CD14-positive monocyte (primary cell): Measurements from ENCODE around the gene CSMD2. TPM values are rescaled to one million over a fixed set of nuclear protein-coding genes. Genes with fewer than 3 reads are reported as not detected.

ENCODE experiments used
- DNase-seq, 3 donors: peaks; one replicate each; pipeline ENCODE4 v3.0.0-alpha.2; 2011 to 2022
- H2AFZ ChIP-seq: 2 replicates; pipeline ENCODE4 v1.6.0; 2012; ENCODE audit warnings: mild to moderate bottlenecking, low read depth, low read length, inconsistent platforms; ENCODE audit not compliant: insufficient read depth, poor library complexity, severe bottlenecking
- H3K27ac ChIP-seq, 2 donors: 1 replicate in 1 of 2; 2 replicates in 1 of 2; pipeline ENCODE4 v1.5.1; 2012 to 2013; ENCODE audit warnings: low read length in 2 of 2, control low read depth in 1 of 2, inconsistent platforms in 1 of 2, low read depth in 1 of 2, mild to moderate bottlenecking in 1 of 2
- H3K27me3 ChIP-seq, 2 donors: one replicate each; pipeline versions ENCODE4 v1.6.0 to v1.6.1; 2011 to 2013; ENCODE audit warnings: low read length in 2 of 2; ENCODE audit not compliant: control insufficient read depth in 2 of 2, insufficient read depth in 2 of 2
- H3K36me3 ChIP-seq, 2 donors: replicated peaks in 1 of 2; 1 replicate in 1 of 2; 2 replicates in 1 of 2; pipeline versions ENCODE4 v1.5.1 to v1.6.1; 2012 to 2013; ENCODE audit warnings: low read length in 2 of 2, control low read depth in 1 of 2, inconsistent platforms in 1 of 2, mild to moderate bottlenecking in 1 of 2; ENCODE audit not compliant: insufficient read depth in 2 of 2, control insufficient read depth in 1 of 2
- H3K4me1 ChIP-seq, 2 donors: 1 replicate in 1 of 2; 2 replicates in 1 of 2; pipeline versions ENCODE4 v1.5.1 to v1.6.1; 2012 to 2013; ENCODE audit warnings: low read length in 2 of 2, control low read depth in 1 of 2, inconsistent platforms in 1 of 2, mild to moderate bottlenecking in 1 of 2, moderate library complexity in 1 of 2; ENCODE audit not compliant: insufficient read depth in 2 of 2, control insufficient read depth in 1 of 2
- H3K4me2 ChIP-seq: replicated peaks from 2 replicates; pipeline ENCODE3; 2012; ENCODE audit warnings: low read length, moderate library complexity, mild to moderate bottlenecking; ENCODE audit not compliant: poor library complexity, severe bottlenecking; ENCODE audit errors: extremely low read depth
- H3K4me3 ChIP-seq, 3 experiments: fragments of 200-600 bp in 1 of 3; sonication (generic) in 1 of 3; replicated peaks in 1 of 3; 1 replicate in 2 of 3; 2 replicates in 1 of 3; pipeline ENCODE4 v1.5.1; 2011 to 2013; ENCODE audit warnings: low read length in 3 of 3, mild to moderate bottlenecking in 3 of 3, control low read depth in 2 of 3, low read depth in 2 of 3, inconsistent platforms in 1 of 3, moderate library complexity in 1 of 3
- H3K79me2 ChIP-seq: 2 replicates; pipeline ENCODE4 v1.6.0; 2012; ENCODE audit warnings: mild to moderate bottlenecking, control low read depth, inconsistent platforms, low read length, moderate library complexity; ENCODE audit not compliant: insufficient read depth
- H3K9ac ChIP-seq: 2 replicates; pipeline ENCODE4 v1.6.0; 2017; ENCODE audit warnings: low read length, mild to moderate bottlenecking; ENCODE audit not compliant: insufficient read depth, poor library complexity, severe bottlenecking
- H3K9me3 ChIP-seq, 2 donors: replicated peaks in 1 of 2; 1 replicate in 1 of 2; 2 replicates in 1 of 2; pipeline versions ENCODE4 v1.5.1 to v1.6.1; 2012 to 2013; ENCODE audit warnings: low read length in 2 of 2, control low read depth in 1 of 2; ENCODE audit not compliant: control insufficient read depth in 1 of 2, insufficient read depth in 1 of 2
- H4K20me1 ChIP-seq: 2 replicates; pipeline ENCODE4 v1.6.0; 2012; ENCODE audit warnings: mild to moderate bottlenecking, low read length, control low read depth, moderate library complexity; ENCODE audit not compliant: insufficient read depth
- H3K27ac Mint-ChIP-seq, 7 donors: one replicate each; pipeline ENCODE4 v1.8.0; 2020; ENCODE audit warnings: mild to moderate bottlenecking in 7 of 7, mixed read lengths in 7 of 7, moderate library complexity in 6 of 7, inconsistent platforms in 2 of 7
- H3K27me3 Mint-ChIP-seq, 3 donors: one replicate each; pipeline ENCODE4 v1.8.0; 2021 to 2022; ENCODE audit warnings: low read depth in 3 of 3, mild to moderate bottlenecking in 3 of 3, mixed read lengths in 3 of 3, moderate library complexity in 3 of 3, inconsistent platforms in 1 of 3
- H3K36me3 Mint-ChIP-seq, 2 donors: one replicate each; pipeline ENCODE4 v1.8.0; 2020; ENCODE audit warnings: mixed read lengths in 2 of 2, inconsistent platforms in 1 of 2, mild to moderate bottlenecking in 1 of 2
- H3K4me1 Mint-ChIP-seq: one replicate; pipeline ENCODE4 v1.8.0; 2020; ENCODE audit warnings: mild to moderate bottlenecking, mixed read lengths
- H3K4me3 Mint-ChIP-seq, 2 donors: one replicate each; pipeline ENCODE4 v1.8.0; 2020; ENCODE audit warnings: mild to moderate bottlenecking in 2 of 2, mixed read lengths in 2 of 2, moderate library complexity in 1 of 2
- H3K9me3 Mint-ChIP-seq, 7 donors: one replicate each; pipeline ENCODE4 v1.8.0; 2020 to 2022; ENCODE audit warnings: mixed read lengths in 7 of 7, mild to moderate bottlenecking in 6 of 7, moderate library complexity in 6 of 7, inconsistent platforms in 2 of 7
- CTCF ChIP-seq: fragments of 200-600 bp; IDR thresholded peaks from one replicate; pipeline ENCODE4 v1.8.0; 2022; ENCODE audit warnings: antibody characterized with exemption, mild to moderate bottlenecking
- WGBS: methylation state at CpG from one replicate; pipeline ENCODE4 v1.1.5; 2013; ENCODE audit warnings: missing lambda C conversion rate; ENCODE audit not compliant: insufficient coverage; 5-methylcytosine and 5-hydroxymethylcytosine counted together
- intact Hi-C, 2 donors: fragments of 100-400 bp; cut with micrococcal nuclease; formaldehyde crosslinking; loops; one replicate each; pipeline versions ENCODE4 v1.15.0 to v1.15.1; 2023
- polyA plus RNA-seq, 3 donors: library from polyadenylated mRNA; depleted of rRNA in 1 of 3; unstranded in 2 of 3; stranded (reverse) in 1 of 3; fragments of 300-500 nt in 2 of 3; fragments of >200 nt in 1 of 3; fragmentation: Illumina TruSeq in 2 of 3; gene quantifications; 1 replicate in 2 of 3; 2 replicates in 1 of 3; pipeline ENCODE4 v1.2.3, GENCODE V29; 2012 to 2021

Gene CSMD2
- polyA plus RNA-seq, 3 donors = 0.04 TPM; not detected in 2

DNA sequence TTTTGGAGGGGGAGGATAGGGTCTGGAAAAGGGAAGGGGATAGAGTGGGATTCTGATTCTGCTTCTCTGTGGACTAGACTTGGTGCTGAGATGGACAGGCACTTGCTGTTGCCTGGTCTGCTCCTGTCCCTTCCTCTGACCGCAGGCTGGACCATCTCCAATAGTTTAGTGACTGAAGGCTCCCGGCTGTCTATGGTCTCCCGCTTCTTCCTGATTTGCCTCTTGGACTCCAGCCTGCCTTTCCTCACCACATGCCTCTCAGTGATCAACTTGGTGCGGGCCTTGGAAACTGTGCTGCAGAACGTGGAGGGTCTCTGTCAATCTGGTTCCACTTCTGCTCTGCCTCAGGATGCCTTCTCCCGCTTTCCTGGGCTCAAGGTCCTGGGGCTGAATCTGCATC lies 698.9 kb downstream of the CSMD2 start:
- intact Hi-C loops = loop anchor here (5.0 to 10.0 kb wide), 3 partner anchors 34 to 169 kb away; partner anchors contain the start of gene PHC2 (in 1 of the 2)
- Histone ChIP-seq H3K27me3 (no peaks in the 10 kb centered on the region), H2AFZ (no peak overlapping the region), H3K4me1 (peaks cover 29 to 32% of the 10 kb centered on the region in 2 donors), H3K36me3 (no peaks in the 10 kb centered on the region), H3K9ac (no peak overlapping the region), H3K27ac (no peak overlapping the region), H3K9me3 (no peaks in the 10 kb centered on the region), H4K20me1 (no peaks in the 10 kb centered on the region), H3K4me3 (no peak overlapping the region), H3K79me2 (no peaks in the 10 kb centered on the region), H3K4me2 (no peak overlapping the region)
- Mint-ChIP-seq H3K4me1 (peaks cover 41% of the 10 kb centered on the region), H3K27me3 (peaks cover 0 to 4% (median 2%) of the 10 kb centered on the region in 3 donors), H3K9me3 (no peaks in the 10 kb centered on the region), H3K4me3 (no peak overlapping the region), H3K36me3 (no peaks in the 10 kb centered on the region), H3K27ac (peak overlapping the region in 2 of 7 donors; percentile 17 to 20)
- no peak for TF ChIP-seq CTCF
- no peak for DNase-seq
- 89% methylated on average over 5 of the region's 6 CpGs for WGBS

DNA sequence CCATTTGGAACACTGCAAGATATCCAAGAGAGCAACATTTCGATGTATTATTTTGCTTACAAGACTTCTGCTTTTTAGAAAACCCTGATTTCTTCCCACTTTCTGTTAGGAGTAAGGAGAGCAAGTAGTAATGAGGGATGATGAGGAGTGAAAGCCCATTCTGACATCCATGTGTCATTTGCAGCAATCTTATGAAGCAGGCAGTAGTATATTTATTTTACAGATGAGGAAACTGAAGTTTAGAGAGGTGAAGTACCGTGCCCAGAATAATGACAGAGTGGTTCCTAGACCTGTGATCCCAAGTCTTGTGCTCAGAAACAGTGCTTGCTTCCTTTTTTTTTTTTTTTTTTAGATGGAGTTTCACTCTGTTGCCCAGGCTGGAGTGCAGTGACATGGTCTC lies 699.7 kb downstream of the CSMD2 start:
- Mint-ChIP-seq H3K9me3 (no peaks in the 10 kb centered on the region), H3K27me3 (peaks cover 0 to 5% (median 0%) of the 10 kb centered on the region in 3 donors), H3K36me3 (no peaks in the 10 kb centered on the region), H3K4me3 (peak overlapping the region in 1 of 2 donors; percentile 13), H3K4me1 (peaks cover 43% of the 10 kb centered on the region), H3K27ac (no peak overlapping the region)
- H3K27ac ChIP-seq = no peak overlapping the region
- H3K9me3 ChIP-seq = no peaks in the 10 kb centered on the region
- H3K4me2 ChIP-seq = no peak overlapping the region
- H3K79me2 ChIP-seq = no peaks in the 10 kb centered on the region
- H3K36me3 ChIP-seq = no peaks in the 10 kb centered on the region
- no peaks in the 10 kb centered on the region for H3K27me3 ChIP-seq
- TF ChIP-seq CTCF = no peak
- no peak overlapping the region for H2AFZ ChIP-seq
- 43% methylated on average over 1 of the region's 2 CpGs for WGBS
- H4K20me1 ChIP-seq = peaks cover 5% of the 10 kb centered on the region
- H3K9ac ChIP-seq = no peak overlapping the region
- no peak overlapping the region for H3K4me3 ChIP-seq
- intact Hi-C loops = loop anchor here (5.0 to 10.0 kb wide), 3 partner anchors 33 to 168 kb away; partner anchors contain the start of gene PHC2 (in 1 of the 2)
- peaks cover 37 to 41% of the 10 kb centered on the region in 2 donors for H3K4me1 ChIP-seq
- DNase-seq = no peak
